B cell (primary cell): ENCODE results near the gene DAZL. TPM values are rescaled to one million over a fixed set of nuclear protein-coding genes. Genes with fewer than 3 reads are reported as not detected.

Experiments
- ATAC-seq: fragments of 200-7000 bp; cut with Tn5 transposase; one replicate; pipeline ENCODE4 v1.10.0; 2021; ENCODE audit warnings: low read depth, mild to moderate bottlenecking, moderate number of reproducible peaks, moderate library complexity
- CTCF ChIA-PET: fragments of 350-600 bp; sonication (Branson Sonifier 250); formaldehyde crosslinking; loops from one replicate; lab custom pipeline; 2021; ENCODE audit warnings: antibody characterized with exemption, inconsistent platforms; lab: Charles Lee
- POLR2A ChIA-PET: fragments of 350-600 bp; sonication (Branson Sonifier 250); formaldehyde crosslinking; loops from one replicate; lab custom pipeline; 2021; ENCODE audit warnings: antibody characterized with exemption; lab: Charles Lee
- DNase-seq: peaks from one replicate; pipeline ENCODE4 v3.0.0; 2013
- H2AFZ ChIP-seq: 2 replicates; pipeline ENCODE4 v1.6.1; 2012; ENCODE audit warnings: mild to moderate bottlenecking, low read depth, low read length; ENCODE audit not compliant: insufficient read depth, poor library complexity, severe bottlenecking
- H3K27ac ChIP-seq, 2 donors: 1 replicate in 1 of 2; 2 replicates in 1 of 2; pipeline ENCODE4 v1.5.1; 2012 to 2013; ENCODE audit warnings: low read length in 2 of 2, mild to moderate bottlenecking in 2 of 2, moderate library complexity in 1 of 2
- H3K27me3 ChIP-seq, 4 experiments: fragments of 200-600 bp in 1 of 4; sonication (generic) in 1 of 4; replicated peaks in 1 of 4; 1 replicate in 2 of 4; 2 replicates in 2 of 4; pipeline versions ENCODE4 v1.6.1 to v1.7.0; 2013 to 2016; ENCODE audit warnings: low read length in 3 of 4, mild to moderate bottlenecking in 2 of 4, mixed read lengths in 1 of 4, moderate library complexity in 1 of 4; ENCODE audit not compliant: insufficient read depth in 4 of 4, control insufficient read depth in 3 of 4; ENCODE audit errors: control extremely low read depth in 1 of 4
- H3K36me3 ChIP-seq, 2 experiments: replicated peaks in 1 of 2; 1 replicate in 1 of 2; 2 replicates in 1 of 2; pipeline versions ENCODE4 v1.6.1 to v1.7.1; 2013; ENCODE audit warnings: low read length in 1 of 2; ENCODE audit not compliant: insufficient read depth in 2 of 2, control insufficient read depth in 1 of 2; ENCODE audit errors: control extremely low read depth in 1 of 2, extremely low read depth in 1 of 2
- H3K4me1 ChIP-seq, 2 donors: fragments of 200-600 bp in 1 of 2; sonication (generic) in 1 of 2; 1 replicate in 1 of 2; 2 replicates in 1 of 2; pipeline versions ENCODE4 v1.5.1 to v1.6.1; 2013 to 2017; ENCODE audit warnings: low read length in 2 of 2; ENCODE audit not compliant: control insufficient read depth in 2 of 2, insufficient read depth in 2 of 2
- H3K4me2 ChIP-seq: replicated peaks from 2 replicates; pipeline ENCODE3; 2012; ENCODE audit warnings: mild to moderate bottlenecking, low read depth, low read length; ENCODE audit not compliant: poor library complexity, severe bottlenecking
- H3K4me3 ChIP-seq, 5 experiments: fragments of 200-600 bp in 1 of 5; sonication (generic) in 1 of 5; 1 replicate in 3 of 5; 2 replicates in 2 of 5; pipeline versions ENCODE4 v1.5.1 to v1.7.0; 2011 to 2016; ENCODE audit warnings: low read length in 4 of 5, mild to moderate bottlenecking in 4 of 5, low read depth in 2 of 5, control low read depth in 1 of 5, moderate library complexity in 1 of 5; ENCODE audit not compliant: insufficient read depth in 1 of 5; ENCODE audit errors: control extremely low read depth in 1 of 5, extremely low read depth in 1 of 5
- H3K79me2 ChIP-seq: fragments of 200-600 bp; sonication (generic); one replicate; pipeline ENCODE4 v1.6.0; 2016; ENCODE audit warnings: low read length; ENCODE audit not compliant: control insufficient read depth, insufficient read depth
- H3K9ac ChIP-seq: fragments of 200-600 bp; sonication (generic); 2 replicates; pipeline ENCODE4 v1.6.1; 2017; ENCODE audit warnings: mild to moderate bottlenecking, low read length, moderate library complexity
- H3K9me3 ChIP-seq, 3 donors: one replicate each; pipeline versions ENCODE4 v1.6.1 to v1.7.1; 2013; ENCODE audit warnings: low read length in 2 of 3; ENCODE audit not compliant: control insufficient read depth in 2 of 3, insufficient read depth in 1 of 3; ENCODE audit errors: control extremely low read depth in 1 of 3
- H4K20me1 ChIP-seq: 2 replicates; pipeline ENCODE4 v1.6.0; 2012; ENCODE audit warnings: mild to moderate bottlenecking, low read length; ENCODE audit not compliant: insufficient read depth, control insufficient read depth, poor library complexity, severe bottlenecking
- H3K27ac Mint-ChIP-seq: one replicate; pipeline ENCODE4 v1.8.0; 2021; ENCODE audit warnings: mixed read lengths
- H3K27me3 Mint-ChIP-seq: one replicate; pipeline ENCODE4 v1.8.0; 2021; ENCODE audit warnings: mixed read lengths
- H3K4me1 Mint-ChIP-seq: one replicate; pipeline ENCODE4 v1.8.0; 2021; ENCODE audit warnings: mixed read lengths
- H3K4me3 Mint-ChIP-seq: one replicate; pipeline ENCODE4 v1.8.0; 2021; ENCODE audit warnings: mixed read lengths
- H3K9me3 Mint-ChIP-seq: one replicate; pipeline ENCODE4 v1.8.0; 2022; ENCODE audit warnings: mixed read lengths; ENCODE audit not compliant: insufficient read depth
- CTCF ChIP-seq: fragments of 200-600 bp; IDR thresholded peaks from one replicate; pipeline ENCODE4 v1.8.0; 2022; ENCODE audit warnings: antibody characterized with exemption, mild to moderate bottlenecking
- EZH2 ChIP-seq: IDR thresholded peaks from 2 replicates; pipeline ENCODE4 v1.6.1; 2012; ENCODE audit warnings: borderline replicate concordance, low read depth, mild to moderate bottlenecking, moderate library complexity, low read length; ENCODE audit not compliant: insufficient read depth, poor library complexity, severe bottlenecking
- WGBS: methylation state at CpG from one replicate; pipeline ENCODE4 v1.1.5; 2013; ENCODE audit warnings: missing lambda C conversion rate; ENCODE audit not compliant: insufficient coverage; 5-methylcytosine and 5-hydroxymethylcytosine counted together
- intact Hi-C: fragments of 100-400 bp; cut with micrococcal nuclease; formaldehyde crosslinking; loops from one replicate; pipeline ENCODE4 v1.10.0; 2022
- polyA plus RNA-seq: library from polyadenylated mRNA; depleted of rRNA; stranded (reverse); fragments of >200 nt; gene quantifications from 2 replicates; pipeline ENCODE4 v1.2.3, GENCODE V29; 2012
- total RNA-seq, 2 donors: library from RNA; stranded (reverse); fragments of 120-200 nt in 1 of 2; gene quantifications; 1 replicate in 1 of 2; 2 replicates in 1 of 2; pipeline versions ENCODE4 v1.2.3 to v1.2.4, GENCODE V29; 2013 to 2022

DAZL gene
- total and polyA plus RNA-seq, 2 donors (not counting 1 experiment from before 2014, with no cell fraction given), result 1.3 TPM; not detected in 1

DNA sequence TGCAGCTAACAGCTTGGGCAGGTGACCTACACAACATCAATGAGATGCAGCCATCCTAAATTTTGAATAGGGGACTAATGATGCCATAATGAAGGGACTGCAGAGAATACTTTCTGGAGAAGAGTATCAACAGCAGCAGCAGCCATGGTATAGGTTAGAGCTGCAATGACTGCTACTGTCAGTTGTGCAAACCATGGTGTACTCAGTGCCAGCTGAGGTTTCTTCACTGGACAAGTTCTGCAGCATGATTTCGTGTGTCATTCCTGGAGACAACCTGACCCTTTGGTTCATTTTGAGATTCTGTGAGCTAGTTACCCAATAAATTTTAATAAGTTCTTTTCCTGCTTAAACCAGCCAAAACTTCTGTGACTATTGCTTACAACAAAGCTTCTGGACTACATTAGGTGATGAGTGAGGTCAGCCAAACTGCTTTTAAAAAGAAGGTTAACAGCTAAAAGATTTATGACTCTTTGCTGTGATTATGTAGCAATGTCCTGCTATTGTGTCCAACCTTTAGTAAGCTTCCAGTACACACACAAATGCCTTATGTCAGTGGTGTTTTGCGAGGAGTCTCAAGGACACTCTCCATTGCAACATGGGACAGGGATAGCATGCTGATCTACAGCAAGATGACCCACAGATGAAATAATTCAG lies 4.8 kb upstream of the DAZL start:
- H2AFZ ChIP-seq, result no peak overlapping the region
- POLR2A ChIA-PET, result no interaction called here
- ATAC-seq, result no peak
- peaks cover 4% of the 10 kb centered on the region for H3K4me1 Mint-ChIP-seq
- TF ChIP-seq CTCF, result no peak
- TF ChIP-seq EZH2, result no peak
- no peaks in the 10 kb centered on the region for H4K20me1 ChIP-seq
- no peaks in the 10 kb centered on the region for H3K9me3 Mint-ChIP-seq
- no peaks in the 10 kb centered on the region for H3K36me3 ChIP-seq
- H3K79me2 ChIP-seq, result no peaks in the 10 kb centered on the region
- 100% methylated on average over 1 of the region's 2 CpGs for WGBS
- H3K27ac ChIP-seq, result no peak overlapping the region
- no peak overlapping the region for H3K9ac ChIP-seq
- intact Hi-C loops, result no loop called here
- CTCF ChIA-PET, result interaction anchor here (1.0 to 3.0 kb wide), 3 partner anchors 8 to 623 kb away, joined by 4 to 15 read pairs (median 6); no protein-coding TSS in a partner anchor
- no peak overlapping the region for H3K4me3 ChIP-seq
- no peak overlapping the region for H3K4me2 ChIP-seq
- no peak overlapping the region for H3K27ac Mint-ChIP-seq
- peaks cover 0 to 3% (median 0%) of the 10 kb centered on the region in 4 experiments for H3K27me3 ChIP-seq
- H3K4me1 ChIP-seq, result peaks cover 2 to 3% of the 10 kb centered on the region in 2 donors
- no peak overlapping the region for H3K4me3 Mint-ChIP-seq
- H3K27me3 Mint-ChIP-seq, result no peaks in the 10 kb centered on the region
- no peak for DNase-seq
- H3K9me3 ChIP-seq, result peaks cover 0 to 3% (median 0%) of the 10 kb centered on the region in 3 donors

DNA sequence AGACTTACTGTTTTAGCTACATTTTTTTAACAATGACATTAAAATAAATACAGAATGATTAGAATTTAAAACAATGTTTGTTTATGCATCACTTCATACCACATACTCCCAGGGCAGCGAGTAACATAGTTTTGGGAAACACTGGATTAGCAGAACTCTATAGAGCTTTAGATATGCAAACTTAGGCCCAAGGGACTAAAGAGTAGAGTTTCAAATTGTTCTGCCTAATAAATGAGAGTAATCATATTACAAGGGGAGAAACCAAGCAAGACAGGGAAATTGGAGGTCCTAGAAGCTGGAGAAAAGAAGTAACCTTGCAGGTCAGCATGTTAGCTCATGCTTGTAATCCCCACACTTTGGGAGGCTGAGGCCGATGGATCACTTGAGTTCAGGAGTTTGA lies 3.6 kb upstream of the DAZL start:
- no peak for TF ChIP-seq CTCF
- TF ChIP-seq EZH2, result no peak

More for the DNA sequence above, 3.6 kb upstream of the DAZL start:
- Histone ChIP-seq H3K36me3 (no peaks in the 10 kb centered on the region), H3K9me3 (peaks cover 0 to 12% (median 0%) of the 10 kb centered on the region in 3 donors), H3K79me2 (no peaks in the 10 kb centered on the region), H3K4me2 (no peak overlapping the region), H3K4me3 (no peak overlapping the region), H2AFZ (no peak overlapping the region), H3K4me1 (peaks cover 0 to 3% of the 10 kb centered on the region in 2 donors), H3K27me3 (peaks cover 0 to 3% (median 0%) of the 10 kb centered on the region in 4 experiments), H4K20me1 (no peaks in the 10 kb centered on the region), H3K9ac (no peak overlapping the region), H3K27ac (no peak overlapping the region)
- WGBS, result 100% methylated on average over 1 of the region's 2 CpGs
- ATAC-seq (no peak), DNase-seq (no peak)
- Mint-ChIP-seq H3K27ac (no peak overlapping the region), H3K4me3 (no peak overlapping the region), H3K9me3 (no peaks in the 10 kb centered on the region), H3K4me1 (peaks cover 3% of the 10 kb centered on the region), H3K27me3 (no peaks in the 10 kb centered on the region)
- CTCF ChIA-PET, result interaction anchor here (0.9 kb wide), 1 partner anchor 46 kb away, joined by 3 read pairs; no protein-coding TSS in a partner anchor
- intact Hi-C loops, result no loop called here
- POLR2A ChIA-PET, result no interaction called here
